Neural crest cell (in vitro differentiated cells): Measurements from ENCODE around the gene ACR. TPM values are rescaled to one million over a fixed set of nuclear protein-coding genes. Genes with fewer than 3 reads are reported as not detected.

Source experiments
- DNase-seq: peaks from one replicate; pipeline ENCODE4 v3.0.0; 2021; ENCODE audit warnings: low read depth, mixed read lengths, low spot score
- H3K27ac Mint-ChIP-seq: one replicate; pipeline ENCODE4 v1.8.0; 2021; ENCODE audit warnings: mild to moderate bottlenecking, mixed read lengths; ENCODE audit not compliant: unreplicated experiment
- H3K27me3 Mint-ChIP-seq: 2 replicates; pipeline ENCODE4 v1.8.0; 2021; ENCODE audit warnings: low read depth, mild to moderate bottlenecking, mixed read lengths
- H3K36me3 Mint-ChIP-seq: 2 replicates; pipeline ENCODE4 v1.8.0; 2021; ENCODE audit warnings: low read depth, mild to moderate bottlenecking, mixed read lengths
- H3K4me1 Mint-ChIP-seq: 2 replicates; pipeline ENCODE4 v1.8.0; 2021; ENCODE audit warnings: mixed read lengths
- H3K4me3 Mint-ChIP-seq: one replicate; pipeline ENCODE4 v1.8.0; 2021; ENCODE audit warnings: mild to moderate bottlenecking, mixed read lengths
- H3K9me3 Mint-ChIP-seq: 2 replicates; pipeline ENCODE4 v1.8.0; 2021; ENCODE audit warnings: mixed read lengths
- total RNA-seq: library from RNA; stranded (reverse); gene quantifications from 2 replicates; pipeline ENCODE4 v1.2.1, GENCODE V29; 2021
- TF ChIP-seq, protein P1 (sequence below): fragments of 200-600 bp; sonication (generic); conservative IDR thresholded peaks from 2 replicates; pipeline ENCODE4 v1.5.0; 2021; ENCODE audit warnings: antibody characterized with exemption, mild to moderate bottlenecking

ACR gene
- total RNA-seq, 1 donor from 2014 or later = not detected

DNA sequence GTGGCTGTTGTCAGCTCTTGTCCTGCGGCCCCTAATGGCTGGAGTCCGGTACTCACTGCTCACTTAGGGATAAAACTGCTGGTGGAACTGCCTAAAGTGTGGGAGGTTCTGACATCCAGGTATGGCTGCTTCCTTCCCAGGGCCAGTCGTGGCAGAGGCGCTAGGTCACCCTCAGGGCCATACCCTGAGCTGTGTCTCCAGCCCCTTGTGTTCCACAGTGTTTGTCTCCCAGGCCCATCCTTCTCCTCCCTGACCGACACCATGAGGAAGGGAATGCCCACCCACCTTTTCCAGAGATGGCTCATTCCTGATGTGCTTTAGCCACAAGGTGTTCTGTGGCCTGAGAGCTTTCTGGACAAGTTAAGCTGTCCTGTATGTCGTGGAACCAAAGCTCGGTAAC is 12.4 kb upstream of the ACR start:
- TF ChIP-seq, protein P1, sequence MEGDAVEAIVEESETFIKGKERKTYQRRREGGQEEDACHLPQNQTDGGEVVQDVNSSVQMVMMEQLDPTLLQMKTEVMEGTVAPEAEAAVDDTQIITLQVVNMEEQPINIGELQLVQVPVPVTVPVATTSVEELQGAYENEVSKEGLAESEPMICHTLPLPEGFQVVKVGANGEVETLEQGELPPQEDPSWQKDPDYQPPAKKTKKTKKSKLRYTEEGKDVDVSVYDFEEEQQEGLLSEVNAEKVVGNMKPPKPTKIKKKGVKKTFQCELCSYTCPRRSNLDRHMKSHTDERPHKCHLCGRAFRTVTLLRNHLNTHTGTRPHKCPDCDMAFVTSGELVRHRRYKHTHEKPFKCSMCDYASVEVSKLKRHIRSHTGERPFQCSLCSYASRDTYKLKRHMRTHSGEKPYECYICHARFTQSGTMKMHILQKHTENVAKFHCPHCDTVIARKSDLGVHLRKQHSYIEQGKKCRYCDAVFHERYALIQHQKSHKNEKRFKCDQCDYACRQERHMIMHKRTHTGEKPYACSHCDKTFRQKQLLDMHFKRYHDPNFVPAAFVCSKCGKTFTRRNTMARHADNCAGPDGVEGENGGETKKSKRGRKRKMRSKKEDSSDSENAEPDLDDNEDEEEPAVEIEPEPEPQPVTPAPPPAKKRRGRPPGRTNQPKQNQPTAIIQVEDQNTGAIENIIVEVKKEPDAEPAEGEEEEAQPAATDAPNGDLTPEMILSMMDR = no peak
- H3K9me3 Mint-ChIP-seq = no peaks in the 10 kb centered on the region
- peaks cover 3% of the 10 kb centered on the region for H3K36me3 Mint-ChIP-seq
- no peak overlapping the region for H3K27ac Mint-ChIP-seq
- H3K27me3 Mint-ChIP-seq = peaks cover 27% of the 10 kb centered on the region
- H3K4me1 Mint-ChIP-seq = peaks cover 10% of the 10 kb centered on the region
- H3K4me3 Mint-ChIP-seq = no peak overlapping the region
- no peak for DNase-seq

DNA sequence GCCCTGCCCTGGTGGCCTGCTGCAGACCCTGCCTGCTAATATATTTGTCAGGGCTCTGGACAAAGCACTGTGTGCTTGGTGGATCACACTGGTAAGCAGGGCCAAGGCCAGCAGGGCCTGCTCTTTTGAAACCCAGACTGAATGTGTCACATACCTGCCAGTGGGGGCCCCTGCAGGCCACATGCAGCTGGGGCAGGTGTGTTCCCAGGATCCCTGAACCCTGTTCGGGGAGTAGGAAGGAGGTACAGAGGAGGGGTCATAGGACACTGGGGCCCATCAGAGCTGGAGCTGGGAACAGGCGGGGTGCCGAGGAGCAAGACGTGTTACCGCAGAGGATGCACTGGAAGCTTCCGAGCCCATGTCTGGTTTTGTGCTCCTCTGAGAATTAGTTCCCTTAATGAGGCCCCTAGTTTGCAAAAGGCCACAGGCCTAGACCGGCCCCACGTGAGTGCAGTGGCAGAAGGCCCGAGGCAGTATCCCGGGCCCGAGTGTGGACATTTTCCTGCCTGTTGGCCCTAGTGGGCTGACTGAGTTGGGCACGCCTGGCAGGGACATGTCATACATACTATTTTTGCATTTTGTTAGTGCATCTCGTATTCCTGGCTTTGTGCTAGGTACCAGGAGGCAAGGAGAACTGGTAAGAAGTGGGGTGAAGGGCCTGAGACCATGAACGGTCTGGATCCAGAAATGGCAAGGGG is 11.2 kb upstream of the ACR start:
- H3K9me3 Mint-ChIP-seq = no peaks in the 10 kb centered on the region
- DNase-seq = no peak
- TF ChIP-seq, protein P1 = no peak
- H3K4me3 Mint-ChIP-seq = no peak overlapping the region
- peaks cover 10% of the 10 kb centered on the region for H3K4me1 Mint-ChIP-seq
- peaks cover 3% of the 10 kb centered on the region for H3K36me3 Mint-ChIP-seq
- H3K27me3 Mint-ChIP-seq = peaks cover 21% of the 10 kb centered on the region
- H3K27ac Mint-ChIP-seq = no peak overlapping the region

DNA sequence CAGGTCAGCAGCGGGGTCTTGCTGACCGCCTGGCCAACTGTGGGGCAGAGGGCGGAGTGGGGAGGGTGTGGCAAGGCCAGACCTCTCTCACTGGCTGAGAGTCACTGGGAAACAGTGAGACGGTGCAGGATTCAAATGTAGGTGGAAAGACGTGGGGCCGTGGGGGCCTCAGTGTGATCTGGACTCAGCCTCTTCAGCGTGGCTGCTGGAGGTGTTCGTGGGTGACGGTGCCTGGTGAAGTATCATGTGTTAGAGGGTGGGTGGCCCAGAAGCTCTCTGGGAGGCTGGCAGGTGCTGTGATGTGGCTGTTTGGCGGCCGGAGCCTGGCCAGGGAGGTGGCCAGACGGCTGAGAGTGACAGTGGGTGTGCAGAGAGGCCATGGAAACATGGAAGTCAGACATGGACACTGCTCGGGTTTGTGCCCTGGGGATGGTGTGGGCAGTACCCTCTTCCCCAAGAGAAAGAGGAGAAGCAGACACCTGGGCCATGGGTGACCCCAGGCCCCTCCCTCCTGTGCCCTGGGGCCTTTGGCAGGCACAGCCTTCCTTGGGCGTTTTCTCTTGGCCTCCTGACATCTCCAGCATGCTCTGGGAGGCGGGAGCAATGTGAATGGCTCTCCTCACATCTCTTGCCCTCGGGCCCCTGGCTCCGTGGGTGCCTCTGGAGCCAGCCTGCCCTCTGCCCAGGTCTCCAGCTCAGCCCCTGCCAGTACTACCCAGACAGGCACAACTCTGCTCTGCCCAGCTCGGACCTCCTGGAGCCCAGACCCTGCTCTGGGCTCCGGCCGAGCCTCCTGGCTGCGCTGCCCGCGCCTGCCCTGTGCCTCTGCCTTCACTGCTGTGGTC is 10.1 kb upstream of the ACR start:
- H3K4me3 Mint-ChIP-seq = no peak overlapping the region
- H3K27ac Mint-ChIP-seq = peak overlapping the region; percentile 72

DNA sequence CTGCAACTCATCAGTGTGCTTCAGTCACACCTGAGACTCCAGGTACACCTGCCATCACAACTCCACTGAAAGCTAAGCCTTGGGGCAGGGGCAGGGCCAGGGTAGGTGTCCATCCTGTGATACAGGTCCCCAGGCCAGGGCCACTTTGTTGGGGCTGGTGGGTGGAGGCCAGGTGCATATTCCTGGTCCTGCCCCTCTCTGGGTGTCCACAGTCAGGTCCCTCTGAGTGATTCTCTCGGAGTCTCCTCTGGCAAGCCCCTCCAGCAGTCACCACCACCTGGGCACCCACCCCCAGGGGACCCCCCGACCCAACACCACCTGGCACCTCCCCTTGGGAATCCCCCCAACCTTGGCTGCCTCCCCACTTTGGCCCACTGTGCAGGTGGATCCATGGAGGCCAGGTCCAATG is 9.5 kb upstream of the ACR start:
- TF ChIP-seq, protein P1 = no peak
- Mint-ChIP-seq H3K27me3 (peaks cover 10% of the 10 kb centered on the region), H3K36me3 (no peaks in the 10 kb centered on the region), H3K4me1 (peaks cover 9% of the 10 kb centered on the region), H3K27ac (no peak overlapping the region), H3K4me3 (no peak overlapping the region), H3K9me3 (no peaks in the 10 kb centered on the region)
- DNase-seq = no peak

More for the DNA sequence above, 10.1 kb upstream of the ACR start:
- no peak for DNase-seq
- TF ChIP-seq, protein P1 = no peak
- Mint-ChIP-seq H3K9me3 (no peaks in the 10 kb centered on the region), H3K4me1 (peaks cover 7% of the 10 kb centered on the region), H3K36me3 (no peaks in the 10 kb centered on the region), H3K27me3 (peaks cover 12% of the 10 kb centered on the region)

DNA sequence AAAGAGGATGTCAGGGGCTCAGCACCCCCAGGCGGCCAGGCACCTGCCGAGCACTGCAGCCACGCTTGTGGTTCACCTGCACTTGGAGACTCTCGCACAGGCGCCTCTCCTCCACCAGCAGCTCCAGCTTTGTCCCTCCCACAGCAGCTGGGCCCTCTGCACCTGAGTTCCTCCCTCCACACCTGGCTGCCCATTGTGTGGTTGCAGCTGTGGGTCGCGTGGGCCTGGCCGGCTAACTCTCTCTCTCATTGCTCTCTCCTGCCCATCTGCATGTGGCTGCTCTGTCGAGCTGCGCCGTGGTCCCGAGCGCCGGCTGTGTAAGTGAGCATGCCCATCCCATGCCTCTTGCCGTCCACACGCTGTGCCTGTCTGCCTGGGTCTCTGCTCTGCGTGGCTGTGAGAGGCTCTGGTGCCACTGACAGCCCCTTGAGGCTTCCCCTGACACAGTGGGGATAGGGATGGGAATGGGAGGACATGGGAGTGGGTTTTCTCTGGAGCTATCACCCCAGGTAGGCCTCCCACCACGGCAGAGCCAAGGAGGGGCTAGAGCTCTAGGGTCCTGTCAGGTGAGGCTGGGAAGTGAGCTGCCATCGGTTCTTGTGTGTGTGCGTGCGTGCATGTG is 8.5 kb upstream of the ACR start:
- Mint-ChIP-seq H3K27me3 (peaks cover 12% of the 10 kb centered on the region), H3K27ac (peak overlapping the region; percentile 50), H3K9me3 (no peaks in the 10 kb centered on the region), H3K4me1 (peaks cover 14% of the 10 kb centered on the region), H3K36me3 (no peaks in the 10 kb centered on the region), H3K4me3 (no peak overlapping the region)
- TF ChIP-seq, protein P1 = no peak
- no peak for DNase-seq
